ENCODE measurements around the gene ADAMTS9. TPM values are rescaled to one million over a fixed set of nuclear protein-coding genes. Genes with fewer than 3 reads are reported as not detected.
"Not testable (repeated sequence)": the region's sequence is repeated elsewhere in the genome, so short reads cannot be mapped to it uniquely, and the experiment has no call there.

Gene ADAMTS9
- total RNA-seq, 1 donor from 2014 or later = 4.3 TPM

GRCh38 chr3:64568895-64569517 is 118.8 kb downstream of the ADAMTS9 start:
- no peak for ATAC-seq

GRCh38 chr3:64566859-64567258 is 120.9 kb downstream of the ADAMTS9 start:
- ATAC-seq = no peak

GRCh38 chr3:64563751-64564150 is 124.0 kb downstream of the ADAMTS9 start:
- no peak for ATAC-seq

GRCh38 chr3:64561868-64562267 is 125.9 kb downstream of the ADAMTS9 start:
- no peak for ATAC-seq

- no peak for ATAC-seq
Observed at GRCh38 chr3:64561325-64561843, 126.4 kb downstream of the ADAMTS9 start.

- ATAC-seq = no peak
Observed at GRCh38 chr3:64560791-64561190, 127.0 kb downstream of the ADAMTS9 start.

GRCh38 chr3:64559588-64559987 is 128.2 kb downstream of the ADAMTS9 start:
- no peak for ATAC-seq

GRCh38 chr3:64556046-64556445 is 131.8 kb downstream of the ADAMTS9 start:
- no peak for ATAC-seq

- no peak for ATAC-seq
Observed at GRCh38 chr3:64555351-64555750, 132.4 kb downstream of the ADAMTS9 start.

- ATAC-seq = no peak
Observed at GRCh38 chr3:64554096-64554920, 133.5 kb downstream of the ADAMTS9 start.

GRCh38 chr3:64552966-64553365 is 134.8 kb downstream of the ADAMTS9 start:
- no peak for ATAC-seq

GRCh38 chr3:64552160-64552559 is 135.6 kb downstream of the ADAMTS9 start:
- peak; percentile 51 for ATAC-seq

GRCh38 chr3:64551697-64552096 is 136.1 kb downstream of the ADAMTS9 start:
- ATAC-seq = no peak

- no peak for ATAC-seq
Observed at GRCh38 chr3:64550745-64551144, 137.1 kb downstream of the ADAMTS9 start.

GRCh38 chr3:64549869-64550268 is 137.9 kb downstream of the ADAMTS9 start:
- ATAC-seq = no peak

GRCh38 chr3:64548200-64548889 is 139.5 kb downstream of the ADAMTS9 start:
- no peak for ATAC-seq

- ATAC-seq = no peak
Observed at GRCh38 chr3:64546856-64547255, 140.9 kb downstream of the ADAMTS9 start.

- ATAC-seq = not testable (repeated sequence)
Observed at GRCh38 chr3:64545239-64545638, 142.6 kb downstream of the ADAMTS9 start.

- ATAC-seq = no peak
Observed at GRCh38 chr3:64541803-64542202, 146.0 kb downstream of the ADAMTS9 start.

GRCh38 chr3:64539451-64540196 is 148.2 kb downstream of the ADAMTS9 start:
- ATAC-seq = no peak

GRCh38 chr3:64536166-64536565 is 151.6 kb downstream of the ADAMTS9 start:
- ATAC-seq = no peak

GRCh38 chr3:64533617-64534317 is 154.0 kb downstream of the ADAMTS9 start:
- ATAC-seq = peak; percentile 94

Measured in esophagus mucosa (tissue), 1 donor.